GM19468 (cell line): ENCODE results near the gene PTPRN2.

ENCODE experiments used
- ATAC-seq: cut with Tn5 transposase; IDR thresholded peaks from one replicate; pipeline ENCODE4 v1.9.1; 2021; ENCODE audit warnings: mild to moderate bottlenecking, moderate library complexity, moderate number of reproducible peaks; ENCODE audit not compliant: unreplicated experiment; ENCODE audit errors: extremely low read depth

The PTPRN2 gene

DNA sequence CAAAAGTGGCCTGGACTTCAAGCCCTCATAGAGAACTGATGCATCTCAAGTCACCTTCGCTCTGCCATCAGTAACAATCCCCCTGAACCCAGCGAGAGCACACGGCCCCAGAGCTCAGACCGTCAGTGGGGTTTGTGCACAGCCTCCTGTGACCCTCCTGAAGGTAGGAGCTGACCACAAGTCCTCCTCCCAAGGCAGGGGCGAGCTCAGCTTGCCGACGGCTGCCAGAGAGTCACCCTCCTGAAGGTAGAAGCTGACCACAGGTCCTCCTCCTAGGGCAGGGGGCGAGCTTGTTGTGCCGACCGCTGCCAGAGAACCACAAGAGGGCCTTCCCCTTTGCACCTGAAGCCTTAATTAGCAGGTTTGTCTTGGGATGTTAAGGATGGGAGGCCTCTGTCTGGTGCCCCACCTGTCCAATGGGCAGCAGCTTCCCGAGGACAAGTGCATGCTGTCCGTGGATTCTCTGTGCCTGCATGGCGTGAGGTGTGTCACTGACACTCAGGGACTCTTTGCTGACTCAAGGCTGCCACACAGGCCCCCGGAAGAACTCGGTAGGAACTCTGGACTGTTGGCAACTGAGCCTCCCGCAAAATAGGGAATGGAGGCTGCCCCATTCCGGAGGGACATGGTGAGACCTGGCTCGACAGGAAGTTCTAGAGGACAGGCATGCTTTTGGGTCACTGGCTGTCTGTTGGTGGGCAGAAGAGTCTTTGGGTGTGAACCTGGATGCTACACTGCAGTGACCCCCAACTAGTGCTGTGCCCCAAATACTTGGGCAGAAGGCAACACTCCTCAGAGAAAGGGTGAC lies 763.4 kb downstream of the PTPRN2 start:
- no peak for ATAC-seq

DNA sequence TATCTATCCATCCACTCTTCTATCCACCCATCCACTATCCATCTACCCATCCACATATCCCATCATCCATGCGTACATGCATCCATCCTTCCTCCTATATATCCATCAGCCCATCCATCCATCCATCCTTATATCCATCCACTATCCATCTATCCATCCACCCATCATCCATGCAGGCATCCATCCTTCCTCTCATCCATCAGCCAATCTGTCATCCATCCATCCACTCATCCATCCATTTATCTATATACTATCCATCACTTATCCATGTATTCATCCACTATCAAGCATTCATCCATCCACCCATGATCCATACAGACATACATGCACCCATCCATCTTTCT lies 765.0 kb downstream of the PTPRN2 start:
- no peak for ATAC-seq

DNA sequence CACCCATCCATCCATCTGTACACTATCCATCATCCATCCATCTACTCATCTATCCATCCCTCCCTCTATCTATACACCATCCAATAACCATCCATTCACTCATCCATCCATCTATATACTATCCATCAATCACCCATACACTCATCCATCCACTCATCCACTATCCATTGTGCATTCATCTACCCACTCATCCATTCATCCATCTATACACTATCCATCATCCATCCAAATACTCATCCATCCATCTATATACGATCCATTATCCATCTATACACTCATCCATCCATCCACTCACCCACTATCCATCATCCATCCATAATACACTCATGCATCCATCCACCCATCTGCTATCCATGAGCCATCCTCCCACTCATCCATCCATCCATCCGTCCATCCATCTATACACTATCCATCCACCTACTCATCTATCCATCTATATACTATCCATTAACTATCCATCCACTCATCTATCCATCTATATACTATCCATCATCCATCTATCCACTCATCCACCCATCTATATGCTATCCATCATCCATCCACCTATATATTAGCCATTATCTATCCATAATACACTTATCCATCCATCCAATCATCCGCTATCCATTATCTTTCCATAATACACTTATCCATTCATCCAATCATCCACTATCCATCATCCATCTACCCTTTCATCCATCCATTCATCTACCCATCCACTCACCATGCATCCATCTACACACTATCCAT lies 765.5 kb downstream of the PTPRN2 start:
- ATAC-seq, result no peak

DNA sequence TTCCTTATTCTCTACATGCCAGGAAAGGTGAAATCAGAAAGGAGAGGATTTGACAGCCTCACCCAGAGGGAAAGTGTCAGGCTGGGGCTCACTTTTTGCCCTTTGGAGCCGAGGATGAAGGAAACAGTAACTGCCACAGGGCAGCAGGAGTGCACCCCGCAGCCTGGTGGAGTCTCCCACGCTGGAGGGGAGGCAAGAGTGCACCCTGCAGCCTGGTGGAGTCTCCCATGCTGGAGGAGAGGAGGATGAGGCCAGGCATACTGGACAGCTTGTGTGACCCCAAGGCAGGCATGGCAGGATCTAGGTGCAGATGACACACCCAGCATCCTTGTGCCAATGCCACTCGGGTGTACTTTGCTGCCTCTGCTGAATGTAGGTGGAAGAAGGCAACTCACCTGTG lies 766.8 kb downstream of the PTPRN2 start:
- ATAC-seq, result no peak

DNA sequence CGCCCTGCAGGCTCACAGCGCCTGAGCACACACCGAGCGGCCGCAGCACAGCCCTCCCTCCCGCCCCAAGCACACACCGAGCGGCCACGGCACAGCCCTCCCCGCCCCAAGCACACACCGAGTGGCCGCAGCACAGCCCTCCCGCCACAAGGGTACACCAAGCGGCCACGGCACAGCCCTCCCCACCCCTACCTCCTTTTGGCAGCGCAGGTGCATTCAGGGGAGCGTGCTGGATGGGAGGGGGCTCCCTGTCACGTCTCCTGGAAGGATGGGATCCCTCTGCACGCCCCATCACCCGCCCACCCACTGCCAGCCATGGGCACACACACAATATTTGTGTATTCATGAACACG lies 768.2 kb downstream of the PTPRN2 start:
- no peak for ATAC-seq

DNA sequence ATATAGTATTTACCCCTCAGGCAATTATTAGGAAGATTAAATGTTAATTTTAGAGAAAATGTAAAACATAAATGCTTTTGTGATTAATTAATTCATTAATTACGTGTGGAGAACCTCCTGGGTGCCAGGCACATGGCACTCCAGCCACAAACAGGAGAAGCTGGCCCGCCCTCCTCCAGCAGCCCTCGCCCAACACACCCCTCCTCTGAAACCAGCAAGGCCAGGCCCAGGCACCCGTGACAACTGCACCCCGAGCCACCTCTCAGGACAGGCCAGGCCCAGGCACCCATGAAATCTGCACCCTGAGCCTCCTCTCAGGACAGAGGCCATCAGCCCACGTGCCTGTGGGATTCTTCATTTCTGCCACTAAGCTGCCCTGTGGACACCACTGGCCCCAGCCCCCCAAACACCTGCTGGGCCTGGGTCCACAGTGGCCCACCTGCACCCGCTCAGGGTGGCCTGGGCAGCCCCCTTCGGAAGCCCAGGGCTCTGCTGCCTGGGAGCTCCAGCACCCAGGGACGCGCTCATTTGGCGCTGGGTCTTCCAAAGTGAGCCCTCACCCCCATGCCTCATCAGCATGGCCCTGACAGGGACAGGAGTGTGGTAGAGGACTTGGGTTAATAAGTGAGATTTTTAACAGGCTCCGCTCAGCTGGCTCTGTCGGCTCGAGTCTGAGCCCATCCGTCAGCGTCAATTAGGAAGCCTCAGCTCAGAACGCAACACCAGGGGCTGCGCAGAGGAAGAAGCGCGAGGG lies 768.7 kb downstream of the PTPRN2 start:
- ATAC-seq, result no peak

DNA sequence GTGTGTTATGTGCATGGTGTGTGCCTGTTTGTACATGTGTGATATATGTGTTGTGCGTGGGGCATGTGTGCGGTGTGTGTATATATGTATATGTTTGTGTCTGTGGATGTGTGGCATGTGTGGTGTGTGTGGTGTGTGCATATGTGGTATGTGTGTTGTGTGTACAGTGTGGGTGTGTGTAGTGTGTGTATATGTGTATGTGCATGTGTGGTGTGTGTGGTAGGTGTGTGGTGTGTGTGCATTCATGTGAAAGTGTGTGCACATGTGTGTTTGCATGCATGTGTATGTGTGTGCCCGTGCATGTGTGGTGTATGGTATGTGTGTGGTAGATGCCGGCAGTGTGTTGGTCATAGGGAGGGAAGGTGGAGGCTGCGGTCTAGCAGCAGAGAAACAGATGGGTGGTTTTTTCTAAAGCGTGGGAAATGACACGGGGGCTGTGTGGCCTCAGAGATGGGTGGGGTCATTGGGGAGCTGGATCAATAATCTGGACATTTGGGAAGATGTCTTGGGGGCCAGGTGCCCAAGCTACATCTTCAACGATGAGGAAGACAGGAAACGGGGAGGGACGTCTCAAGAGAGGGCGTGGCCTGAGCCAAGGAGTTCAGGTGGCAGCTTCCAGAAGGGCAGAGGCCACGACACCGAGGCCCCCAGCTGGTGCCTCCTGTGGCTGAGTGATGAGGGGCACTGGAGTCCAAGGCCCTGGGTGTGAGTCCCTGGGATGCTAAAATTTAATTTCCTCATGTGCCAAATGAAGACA lies 769.5 kb downstream of the PTPRN2 start:
- ATAC-seq, result no peak

DNA sequence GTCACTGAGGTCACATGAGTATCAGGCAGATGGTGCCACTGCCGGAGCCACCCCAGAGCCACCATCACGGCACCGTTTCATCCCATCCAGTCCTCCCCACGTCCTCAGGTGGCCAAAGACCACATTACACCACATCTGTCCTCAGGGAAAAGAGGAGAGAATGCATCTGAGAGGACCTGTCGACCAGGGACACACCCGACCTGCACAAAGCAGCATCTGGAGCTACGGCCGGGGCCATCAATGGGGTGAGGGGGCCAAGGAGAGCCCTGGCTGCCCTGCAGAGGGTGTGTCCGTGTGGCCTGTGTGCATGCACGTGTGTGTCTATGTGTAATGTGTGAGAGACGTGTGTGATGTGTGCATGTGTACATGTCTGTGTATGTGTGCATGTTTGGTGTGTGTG lies 770.2 kb downstream of the PTPRN2 start:
- ATAC-seq, result no peak

DNA sequence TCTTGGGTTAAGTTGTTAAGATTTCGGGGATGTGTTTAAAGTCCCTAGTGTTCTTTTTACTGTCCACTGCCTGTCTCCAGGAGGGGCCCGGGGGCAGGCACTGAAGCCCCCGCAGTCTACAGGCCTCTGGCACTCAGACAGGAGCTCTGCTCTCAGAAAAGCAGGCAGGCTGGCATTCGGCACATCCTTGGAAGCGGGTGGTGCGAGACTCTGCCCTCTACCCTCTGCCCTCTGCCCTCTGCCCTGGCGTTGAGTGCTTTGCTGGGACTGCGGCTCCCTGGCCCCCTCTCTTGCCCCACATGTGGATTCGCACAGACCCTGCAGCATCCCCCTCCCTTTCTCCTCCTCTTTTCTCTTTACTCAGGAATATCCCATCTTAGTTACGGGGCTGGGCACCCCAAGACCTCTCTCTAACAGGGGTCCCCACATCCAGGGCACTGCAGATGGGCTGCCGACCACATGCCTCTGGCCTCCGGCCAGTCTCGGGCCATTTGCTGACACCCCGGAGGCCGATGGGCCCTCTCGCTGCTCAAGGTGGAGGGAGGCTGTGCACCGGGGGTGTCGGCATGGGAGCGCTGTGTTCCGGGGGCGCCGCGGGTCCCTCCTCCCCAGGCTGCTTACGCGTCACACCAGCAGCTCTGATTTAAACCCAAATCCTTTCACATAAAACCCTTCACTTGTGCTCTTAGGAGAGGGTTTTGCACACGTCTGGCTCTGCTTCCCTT lies 770.9 kb downstream of the PTPRN2 start:
- ATAC-seq, result no peak

DNA sequence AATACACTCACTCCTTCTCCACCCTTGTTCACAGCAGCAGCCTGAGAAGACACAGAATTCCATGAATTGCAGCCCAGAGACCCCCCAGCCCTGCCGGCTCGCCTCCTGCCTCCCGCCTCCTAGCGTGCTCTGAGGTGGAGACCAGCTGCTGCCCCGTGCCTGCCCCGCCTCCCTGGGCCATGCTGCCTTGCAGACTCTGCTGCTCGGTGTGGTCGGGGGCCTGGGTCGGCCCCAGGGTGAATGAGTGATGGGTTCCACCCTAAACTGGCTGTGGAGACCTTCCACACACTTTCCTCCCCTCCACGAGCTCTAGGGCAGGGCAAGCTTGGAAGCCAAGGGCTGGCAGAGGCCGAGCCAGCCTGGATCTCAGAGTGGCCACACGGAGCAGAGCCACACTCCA lies 771.5 kb downstream of the PTPRN2 start:
- no peak for ATAC-seq

DNA sequence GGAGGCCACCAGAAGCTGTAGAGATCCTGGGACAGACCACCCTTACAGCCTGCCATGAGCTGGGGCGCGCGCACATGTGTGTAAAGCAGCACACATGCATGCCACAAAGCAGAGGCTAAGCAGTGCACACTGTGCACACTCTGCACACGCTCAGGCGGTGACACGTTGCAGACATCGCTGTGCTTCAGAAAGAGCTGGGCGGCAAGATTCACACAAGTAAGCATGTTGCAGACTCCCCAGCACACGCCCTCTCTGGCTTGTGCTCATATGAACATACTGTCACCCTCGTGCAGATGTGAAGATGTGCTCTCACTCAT lies 772.0 kb downstream of the PTPRN2 start:
- no peak for ATAC-seq

DNA sequence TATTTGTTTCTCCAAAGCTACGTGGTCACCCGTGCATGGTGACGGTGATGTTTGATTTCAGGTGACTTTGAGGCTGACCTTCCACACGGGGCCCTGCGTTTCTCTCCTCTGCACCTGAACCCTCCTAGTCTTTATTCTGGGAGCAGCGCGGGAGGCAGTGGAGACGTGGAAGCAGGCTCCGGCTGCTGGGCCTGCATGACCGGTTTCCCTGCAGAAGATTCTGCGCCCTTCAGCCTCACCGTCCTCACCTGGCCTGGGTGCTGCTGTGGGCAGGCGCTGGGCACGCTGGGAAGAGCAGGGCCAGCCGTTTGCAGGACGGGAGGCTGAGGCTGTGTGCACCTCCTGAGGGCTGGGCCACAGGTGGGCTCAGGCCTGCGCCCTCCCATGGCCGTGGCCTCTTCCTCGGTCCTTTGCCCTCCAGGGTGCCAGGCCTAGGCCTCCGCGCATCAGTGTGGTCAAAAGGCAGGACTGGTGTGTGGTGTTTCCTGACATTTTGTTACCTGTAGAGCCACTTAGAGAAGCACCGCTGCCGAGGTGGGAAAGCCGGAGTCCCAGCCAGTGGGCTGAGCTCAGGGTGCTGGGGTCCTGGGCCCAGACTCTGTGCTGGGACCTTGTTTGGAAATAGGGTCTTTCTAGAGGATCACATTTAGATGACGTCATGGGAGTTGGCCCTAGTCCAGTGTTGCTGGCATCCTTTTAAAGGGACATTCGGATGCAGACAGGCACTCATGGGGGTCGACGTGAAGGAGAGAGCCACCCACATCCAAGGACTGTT lies 772.5 kb downstream of the PTPRN2 start:
- ATAC-seq, result no peak

DNA sequence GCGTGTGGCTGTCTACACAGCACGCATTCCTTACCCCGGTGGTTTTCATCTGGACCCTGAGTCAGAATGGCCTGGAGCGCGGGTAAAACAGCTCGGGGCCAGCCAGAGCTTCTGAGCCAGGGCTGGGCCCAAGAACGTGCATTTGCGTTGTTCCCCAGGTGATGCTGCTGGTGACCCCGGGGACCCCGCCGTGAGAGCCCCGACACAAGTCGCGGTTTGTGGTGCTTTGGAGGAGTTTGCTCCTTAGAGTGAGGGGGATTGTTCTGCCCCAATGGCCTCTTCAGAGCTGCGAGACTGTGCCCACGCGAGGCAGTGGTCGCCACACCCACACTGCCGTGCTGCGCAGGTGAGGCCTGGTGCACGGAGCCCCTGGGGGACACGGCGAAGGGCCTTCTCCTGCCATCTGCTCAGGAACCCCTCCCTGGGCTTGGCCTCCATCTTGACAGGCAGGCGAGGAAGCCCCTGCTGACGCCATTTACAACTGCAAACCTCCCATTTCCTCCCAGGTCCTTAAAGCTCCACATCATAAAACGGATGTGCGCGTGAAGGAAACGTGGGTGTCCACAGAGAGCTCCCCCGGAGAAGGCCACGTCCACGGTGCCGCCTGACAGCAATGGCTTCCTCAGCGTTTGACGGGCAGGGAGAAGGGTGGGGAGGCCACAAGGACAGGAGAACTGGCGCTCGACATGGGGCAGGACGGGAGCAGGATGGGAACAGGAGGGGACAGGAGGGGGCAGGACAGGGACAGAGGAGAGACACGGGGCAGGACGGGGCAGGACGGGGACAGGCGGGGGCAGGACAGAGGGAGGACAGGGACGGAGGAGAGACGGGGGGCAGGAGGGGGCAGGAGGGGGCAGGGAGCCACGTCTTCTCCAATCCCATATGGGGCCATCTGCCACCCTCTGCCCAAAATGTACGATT lies 773.6 kb downstream of the PTPRN2 start:
- ATAC-seq, result no peak

DNA sequence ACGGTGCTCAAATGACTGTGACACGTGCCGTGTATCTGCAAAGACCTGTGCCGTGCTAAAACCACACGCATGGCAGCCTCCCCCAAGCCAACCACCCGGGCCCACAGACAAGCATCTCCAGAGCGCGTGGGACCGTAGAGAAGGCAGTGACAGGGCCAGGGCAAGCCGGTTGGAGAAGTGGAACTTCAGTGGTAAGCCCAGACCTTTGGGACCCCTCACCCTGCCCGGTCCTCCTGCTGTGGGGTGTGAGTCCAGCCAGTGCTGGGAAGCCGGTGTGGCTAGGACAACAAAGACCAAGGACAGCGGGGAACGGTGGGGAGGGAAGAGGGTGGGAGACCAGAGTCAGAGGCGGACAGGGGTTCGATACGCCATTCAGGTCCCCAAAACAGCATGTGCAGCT lies 774.6 kb downstream of the PTPRN2 start:
- no peak for ATAC-seq

DNA sequence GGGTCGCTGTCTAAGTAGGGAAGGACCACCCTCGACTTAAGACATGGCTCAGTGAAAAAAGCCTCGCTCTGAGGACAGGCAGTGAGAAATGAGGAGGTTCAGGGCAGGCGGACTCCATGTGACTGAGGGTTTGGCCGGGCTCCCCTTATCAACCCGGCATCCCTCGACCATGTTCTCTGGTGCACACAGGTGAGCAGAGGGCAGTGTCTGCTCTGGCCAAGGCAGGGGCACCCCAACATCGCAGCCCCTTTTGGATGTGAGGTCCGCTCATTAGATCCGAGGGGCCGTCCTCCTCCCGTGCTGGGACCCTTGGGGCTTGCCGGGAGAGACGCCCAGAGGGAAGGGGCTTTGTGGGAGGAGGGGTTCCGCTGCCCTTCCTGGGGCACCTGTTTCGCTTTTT lies 775.7 kb downstream of the PTPRN2 start:
- ATAC-seq, result no peak

DNA sequence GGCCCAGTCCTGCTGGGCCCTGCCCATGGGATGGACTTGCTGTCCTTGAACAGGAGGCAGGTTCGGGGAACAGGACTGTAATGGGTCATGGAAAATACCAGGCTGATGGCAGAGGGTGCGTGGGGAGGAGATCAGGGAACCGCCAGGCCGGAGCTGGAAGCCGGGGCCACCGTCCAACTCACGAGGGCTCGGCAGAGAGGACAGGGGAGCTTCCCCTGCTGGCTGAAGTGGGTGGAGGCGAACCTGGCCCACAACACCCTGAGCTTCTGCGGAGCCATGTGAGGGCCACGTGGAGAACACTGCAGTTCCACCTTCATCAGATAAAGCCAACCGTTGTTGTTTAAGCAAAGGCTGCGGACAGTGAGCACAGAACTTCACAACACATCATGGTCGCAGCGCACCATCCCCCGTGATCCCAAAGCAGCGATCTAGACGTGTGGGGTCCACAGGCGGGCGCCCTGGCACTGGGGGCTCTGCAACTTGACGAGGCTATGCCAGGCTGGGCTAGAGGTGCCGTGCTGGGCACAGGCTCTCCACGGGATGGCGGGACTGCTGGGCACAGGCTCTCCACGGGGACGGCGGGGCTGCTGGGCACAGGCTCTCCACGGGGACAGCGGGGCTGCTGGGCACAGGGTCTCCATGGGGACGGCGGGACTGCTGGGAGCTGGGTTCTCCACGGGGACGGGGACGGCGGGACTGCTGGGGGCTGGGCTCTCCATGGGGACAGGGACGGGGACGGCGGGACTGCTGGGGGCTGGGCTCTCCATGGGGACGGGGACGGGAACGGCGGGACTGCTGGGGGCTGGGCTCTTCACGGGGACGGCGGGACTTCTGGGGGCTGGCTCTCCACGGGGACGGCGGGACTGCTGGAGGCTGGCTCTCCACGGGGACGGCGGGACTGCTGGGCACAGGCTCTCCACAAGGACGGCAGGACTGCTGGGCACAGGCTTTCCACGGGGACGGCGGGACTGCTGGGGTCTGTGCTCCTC lies 777.5 kb downstream of the PTPRN2 start:
- no peak for ATAC-seq

DNA sequence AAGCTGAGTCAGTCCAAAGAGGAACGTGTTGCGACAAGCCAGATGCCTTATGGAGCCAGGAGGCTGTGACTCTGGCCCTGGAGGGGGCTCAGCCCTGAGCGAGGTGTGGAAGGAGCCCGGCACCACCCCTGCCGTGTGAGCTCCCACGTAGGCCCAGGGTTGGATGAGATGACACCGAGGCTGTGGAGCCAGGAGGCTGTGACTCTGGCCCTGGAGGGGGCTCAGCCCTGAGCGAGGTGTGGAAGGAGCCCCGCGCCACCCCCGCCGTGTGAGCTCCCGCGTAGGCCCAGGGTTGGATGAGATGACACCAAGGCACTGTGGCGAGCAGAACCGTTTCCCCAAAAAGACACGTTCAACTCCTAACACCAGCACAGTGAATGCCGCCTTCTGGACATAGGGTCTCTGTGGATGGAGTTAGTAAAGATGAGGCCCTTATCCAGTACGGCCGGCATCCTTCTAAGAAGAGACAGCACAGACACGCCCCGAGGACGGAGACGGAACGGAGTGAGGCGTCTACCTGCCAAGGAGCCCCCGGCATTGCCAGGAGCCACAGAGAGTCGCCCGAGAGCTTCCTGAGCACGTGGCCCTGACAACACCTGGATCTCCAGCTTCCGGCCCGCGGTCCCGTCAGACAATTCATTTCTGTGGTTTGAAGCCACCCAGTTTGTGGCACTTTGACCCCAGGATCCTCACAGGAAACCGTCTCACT lies 778.3 kb downstream of the PTPRN2 start:
- no peak for ATAC-seq
